Endothelial cell of umbilical vein (primary cell): ENCODE measurements around the gene TBC1D5. TPM values are rescaled to one million over a fixed set of nuclear protein-coding genes. Genes with fewer than 3 reads are reported as not detected.

ENCODE experiments used
- BruUV-seq: library from RNA; stranded (reverse); fragments of 400-500 nt; replicated peaks from 2 replicates; lab custom pipeline; 2021; lab: Mats Ljungman, UMichigan
- CTCF ChIA-PET: fragments of 300-600, 350-600 bp; sonication (Branson Sonifier 250); formaldehyde crosslinking; loops from one replicate; lab custom pipeline; 2021; ENCODE audit warnings: antibody characterized with exemption, inconsistent platforms; lab: Charles Lee
- POLR2A ChIA-PET: fragments of 300-600, 350-600 bp; sonication (Branson Sonifier 250); formaldehyde crosslinking; loops from one replicate; lab custom pipeline; 2021; ENCODE audit warnings: antibody characterized with exemption, inconsistent platforms; lab: Charles Lee
- DNase-seq: peaks from one replicate; pipeline ENCODE4 v3.0.0-alpha.2; 2011; ENCODE audit warnings: low read depth, low spot score
- FAIRE-seq: peaks from 2 replicates; lab custom pipeline; 2011; peaks lifted over from hg19 to GRCh38; lab: Jason Lieb, UNC
- H2AFZ ChIP-seq: 2 replicates; pipeline ENCODE4 v1.6.0; 2012; ENCODE audit warnings: low read depth, low read length, control low read depth, inconsistent platforms
- H3K27ac ChIP-seq: 2 replicates; pipeline ENCODE4 v1.5.1; 2011; ENCODE audit warnings: low read depth, mild to moderate bottlenecking, control low read depth, low read length, moderate library complexity; ENCODE audit not compliant: insufficient read depth
- H3K27me3 ChIP-seq, 2 experiments: 2 replicates each; pipeline versions ENCODE4 v1.6.0 to v1.6.1; 2011; ENCODE audit warnings: low read length in 2 of 2, mixed read lengths in 1 of 2; ENCODE audit not compliant: control insufficient read depth in 2 of 2, insufficient read depth in 2 of 2
- H3K36me3 ChIP-seq, 2 experiments: 2 replicates in 1 of 2; 3 replicates in 1 of 2; pipeline ENCODE4 v1.5.1; 2011; ENCODE audit warnings: low read length in 2 of 2, mild to moderate bottlenecking in 1 of 2, moderate library complexity in 1 of 2; ENCODE audit not compliant: control insufficient read depth in 2 of 2, insufficient read depth in 2 of 2; ENCODE audit errors: extremely low read depth in 1 of 2
- H3K4me1 ChIP-seq: 3 replicates; pipeline ENCODE4 v1.5.1; 2011; ENCODE audit warnings: mild to moderate bottlenecking, low read length; ENCODE audit not compliant: control insufficient read depth, insufficient read depth; ENCODE audit errors: extremely low read depth
- H3K4me2 ChIP-seq: 2 replicates; pipeline ENCODE4 v1.6.1; 2011; ENCODE audit warnings: low read length, control low read depth, mixed read lengths; ENCODE audit not compliant: insufficient read depth
- H3K4me3 ChIP-seq, 3 experiments: fragments of 200-600 bp in 1 of 3; sonication (generic), shearing (Covaris generic) in 1 of 3; replicated peaks in 1 of 3; 2 replicates each; pipeline ENCODE4 v1.5.1; 2011 to 2016; ENCODE audit warnings: control low read depth in 3 of 3, low read length in 3 of 3, mild to moderate bottlenecking in 2 of 3, inconsistent platforms in 1 of 3, low read depth in 1 of 3, moderate library complexity in 1 of 3; ENCODE audit not compliant: insufficient read depth in 1 of 3
- H3K79me2 ChIP-seq: 2 replicates; pipeline ENCODE4 v1.6.0; 2012; ENCODE audit warnings: low read length, inconsistent platforms; ENCODE audit not compliant: control insufficient read depth, insufficient read depth
- H3K9ac ChIP-seq: replicated peaks from 2 replicates; pipeline ENCODE3; 2011; ENCODE audit warnings: low read length, control low read depth; ENCODE audit not compliant: insufficient read depth; ENCODE audit errors: extremely low read depth
- H3K9me1 ChIP-seq: replicated peaks from 3 replicates; pipeline ENCODE4 v1.6.0; 2011; ENCODE audit warnings: mild to moderate bottlenecking, low read length; ENCODE audit not compliant: control insufficient read depth, insufficient read depth; ENCODE audit errors: extremely low read depth
- H3K9me3 ChIP-seq: replicated peaks from 2 replicates; pipeline ENCODE4 v1.5.1; 2012; ENCODE audit warnings: low read length, inconsistent platforms; ENCODE audit not compliant: control insufficient read depth, insufficient read depth
- H4K20me1 ChIP-seq: replicated peaks from 2 replicates; pipeline ENCODE3; 2011; ENCODE audit warnings: mild to moderate bottlenecking, low read length; ENCODE audit not compliant: control insufficient read depth, insufficient read depth; ENCODE audit errors: extremely low read depth
- CTCF ChIP-seq, 2 donors: IDR thresholded peaks; 1 replicate in 1 of 2; 2 replicates in 1 of 2; pipeline ENCODE4 v1.5.1; 2011; ENCODE audit warnings: low read length in 2 of 2, mild to moderate bottlenecking in 2 of 2, moderate library complexity in 2 of 2, control low read depth in 1 of 2, inconsistent platforms in 1 of 2, low read depth in 1 of 2; ENCODE audit not compliant: insufficient read depth in 1 of 2; ENCODE audit errors: extremely low read depth in 1 of 2
- EZH2 ChIP-seq: IDR thresholded peaks from 2 replicates; pipeline ENCODE4 v1.6.1; 2012; ENCODE audit warnings: borderline replicate concordance, low read depth, mild to moderate bottlenecking, moderate library complexity, low read length, inconsistent platforms; ENCODE audit not compliant: severe bottlenecking
- FOS ChIP-seq: IDR thresholded peaks from 2 replicates; pipeline ENCODE4 v1.6.1; 2011; ENCODE audit warnings: mild to moderate bottlenecking, low read length, moderate library complexity, borderline replicate concordance; ENCODE audit not compliant: insufficient read depth
- GATA2 ChIP-seq: IDR thresholded peaks from 2 replicates; pipeline ENCODE4 v1.7.0; 2011; ENCODE audit warnings: low read depth, mild to moderate bottlenecking, moderate library complexity, mixed read lengths, low read length; ENCODE audit not compliant: insufficient read length, insufficient read depth
- JUN ChIP-seq: IDR thresholded peaks from 2 replicates; pipeline ENCODE4 v1.6.1; 2011; ENCODE audit warnings: borderline replicate concordance, low read depth; ENCODE audit not compliant: insufficient read length, insufficient read depth
- MAX ChIP-seq: IDR thresholded peaks from 2 replicates; pipeline ENCODE4 v1.6.1; 2011; ENCODE audit not compliant: insufficient read depth, insufficient read length
- MYC ChIP-seq: IDR thresholded peaks from one replicate; pipeline ENCODE4 v1.6.1; 2011; ENCODE audit warnings: mild to moderate bottlenecking, low read depth, low read length
- POLR2A ChIP-seq: IDR thresholded peaks from 2 replicates; pipeline ENCODE4 v1.6.1; 2012; ENCODE audit warnings: low read depth, mild to moderate bottlenecking, control low read depth, low read length
- POLR2AphosphoS5 ChIP-seq: IDR thresholded peaks from 2 replicates; pipeline ENCODE4 v1.6.1; 2012; ENCODE audit warnings: low read depth, mild to moderate bottlenecking, control low read depth, low read length, moderate library complexity; ENCODE audit not compliant: insufficient read depth
- dilution Hi-C: fragments of 300-500 bp; cut with MboI; formaldehyde crosslinking; loops from one replicate; pipeline ENCODE4 v1.15.0; 2019; ENCODE audit warnings: low sequenced_read_pairs; ENCODE audit not compliant: extremely low pct_ligation_motif_present
- intact Hi-C: fragments of 100-400 bp; cut with micrococcal nuclease; formaldehyde crosslinking; loops from one replicate; pipeline ENCODE4 v1.10.0; 2022
- polyA plus RNA-seq, 4 experiments: library from polyadenylated mRNA; depleted of rRNA in 3 of 4; stranded (reverse) in 3 of 4; unstranded in 1 of 4; fragments of >200 nt; gene quantifications; 2 replicates each; pipeline versions ENCODE4 v1.2.1 to v1.2.3, GENCODE V29; 2011 to 2012; ENCODE audit warnings: missing spikeins in 1 of 4
- total RNA-seq: library from RNA; stranded (reverse); gene quantifications from 2 replicates; pipeline ENCODE4 v1.2.3, GENCODE V29; 2021

TBC1D5 gene
- total and polyA plus RNA-seq, 2 donors (not counting 3 experiments of a cell fraction or from before 2014, with no cell fraction given) = 17.5 to 44.7 TPM

GRCh38 chr3:17590465-17590864 is 152.0 kb downstream of the TBC1D5 start:
- no peak for DNase-seq
- Histone ChIP-seq H3K9ac (no peak overlapping the region), H3K9me3 (no peaks in the 10 kb centered on the region), H3K9me1 (no peaks in the 10 kb centered on the region), H3K4me3 (no peak overlapping the region), H3K4me2 (no peak overlapping the region), H3K79me2 (no peaks in the 10 kb centered on the region), H2AFZ (no peak overlapping the region), H3K4me1 (peaks cover 5% of the 10 kb centered on the region), H3K27me3 (no peaks in the 10 kb centered on the region), H4K20me1 (no peaks in the 10 kb centered on the region), H3K27ac (no peak overlapping the region), H3K36me3 (no peaks in the 10 kb centered on the region)
- intact Hi-C loops = no loop called here
- no TSS peak for BruUV-seq
- POLR2A ChIA-PET = no interaction called here
- FAIRE-seq = no peak
- dilution Hi-C loops = no loop called here
- CTCF ChIA-PET = interaction anchor here (0.6 kb wide), 1 partner anchor 30 kb away, joined by 3 read pairs; no protein-coding TSS in a partner anchor
- TF ChIP-seq POLR2A (no peak), GATA2 (no peak), FOS (no peak), MYC (no peak), EZH2 (no peak), CTCF (IDR thresholded peaks at IDR 0.05; ENCODE audit: extremely low read depth in 1 of 2, insufficient read depth in 1 of 2, low read depth in 1 of 2, low read length in 2 of 2) (no peak), MAX (no peak), JUN (no peak), POLR2AphosphoS5 (no peak)
